HepG2 (cell line): Measurements from ENCODE around the gene LRRN4CL. TPM values are rescaled to one million over a fixed set of nuclear protein-coding genes. Genes with fewer than 3 reads are reported as not detected.

Source experiments
- ARNT ChIP-seq: fragments of 450-650 bp; IDR thresholded peaks from 2 replicates; pipeline ENCODE4 v1.6.1; 2017
- BRD4 ChIP-seq: sonication (generic); formaldehyde crosslinking; IDR thresholded peaks from 2 replicates; pipeline ENCODE4 v1.4.0; 2020; ENCODE audit warnings: missing genetic modification reagents
- CBX1 ChIP-seq: IDR thresholded peaks from one replicate; pipeline ENCODE4 v1.6.1; 2016; ENCODE audit warnings: antibody characterized with exemption, low read depth
- GABPB1 ChIP-seq: IDR thresholded peaks from 2 replicates; pipeline ENCODE4 v1.6.1; 2016; ENCODE audit warnings: mild to moderate bottlenecking, missing genetic modification reagents, moderate library complexity, missing compliant biosample characterization
- MEF2D ChIP-seq: sonication (generic); formaldehyde crosslinking; IDR thresholded peaks from 2 replicates; pipeline ENCODE4 v1.5.1; 2020; ENCODE audit warnings: mild to moderate bottlenecking, missing genetic modification reagents
- MXD4 ChIP-seq: IDR thresholded peaks from 2 replicates; pipeline ENCODE4 v1.6.1; 2016; ENCODE audit warnings: mild to moderate bottlenecking, missing biosample characterization, missing genetic modification reagents
- PHF20 ChIP-seq: sonication (generic); formaldehyde crosslinking; IDR thresholded peaks from 2 replicates; pipeline ENCODE4 v1.5.0; 2020; ENCODE audit warnings: mild to moderate bottlenecking, missing genetic modification reagents
- PPARG ChIP-seq: conservative IDR thresholded peaks from 2 replicates; pipeline ENCODE4 v1.6.1; 2016; ENCODE audit warnings: missing biosample characterization, missing genetic modification reagents
- RCOR2 ChIP-seq: IDR thresholded peaks from 2 replicates; pipeline ENCODE4 v1.6.1; 2016; ENCODE audit warnings: missing biosample characterization, missing genetic modification reagents
- RFX1 ChIP-seq: fragments of 450-650 bp; IDR thresholded peaks from 2 replicates; pipeline ENCODE4 v1.6.1; 2017
- THAP11 ChIP-seq: IDR thresholded peaks from 2 replicates; pipeline ENCODE4 v1.6.1; 2016; ENCODE audit warnings: missing biosample characterization, missing genetic modification reagents
- YY1 ChIP-seq: IDR thresholded peaks from 2 replicates; pipeline ENCODE4 v1.6.1; 2011; ENCODE audit warnings: low read length, low read depth, moderate library complexity, mild to moderate bottlenecking; ENCODE audit not compliant: insufficient read depth, insufficient replicate concordance
- ZNF143 ChIP-seq: sonication (generic); formaldehyde crosslinking; IDR thresholded peaks from 2 replicates; pipeline ENCODE4 v1.4.0; 2020; ENCODE audit warnings: missing genetic modification reagents
- ZNF850 ChIP-seq: sonication (generic); formaldehyde crosslinking; conservative IDR thresholded peaks from 2 replicates; pipeline ENCODE4 v1.9.0; 2021; ENCODE audit warnings: mild to moderate bottlenecking, missing genetic modification reagents
- ZSCAN31 ChIP-seq: sonication (generic); formaldehyde crosslinking; IDR thresholded peaks from 2 replicates; pipeline ENCODE4 v1.5.0; 2020; ENCODE audit warnings: low read depth, mild to moderate bottlenecking, missing genetic modification reagents
- polyA plus RNA-seq, 8 experiments: library from polyadenylated mRNA; depleted of rRNA in 3 of 8; stranded (reverse) in 7 of 8; unstranded in 1 of 8; fragments of >200 nt; fragmentation: Illumina TruSeq in 4 of 8; extraction: Trizol in 4 of 8; gene quantifications; 2 replicates each; pipeline versions ENCODE4 v1.2.1 to v1.2.3, GENCODE V29; 2011 to 2016; ENCODE audit warnings: low read depth in 4 of 8, missing spikeins in 1 of 8, mixed read lengths in 1 of 8; ENCODE audit not compliant: insufficient read depth in 1 of 8
- total RNA-seq, 5 experiments: library from RNA; depleted of rRNA; stranded (reverse); fragments of >200 nt; fragmentation: Illumina TruSeq; extraction: Trizol; gene quantifications; 2 replicates each; pipeline ENCODE4 v1.2.3, GENCODE V29; 2016; ENCODE audit warnings: low read depth in 1 of 5
- TF ChIP-seq, protein P1 (sequence below): sonication (generic); formaldehyde crosslinking; IDR thresholded peaks from 2 replicates; pipeline ENCODE4 v1.5.1; 2020; ENCODE audit warnings: missing genetic modification reagents, mild to moderate bottlenecking, borderline replicate concordance
- TF ChIP-seq, protein P2 (sequence below): sonication (generic); formaldehyde crosslinking; IDR thresholded peaks from 2 replicates; pipeline ENCODE4 v1.9.0; 2022; ENCODE audit warnings: low read depth, missing genetic modification reagents
- TF ChIP-seq, protein P3 (sequence below): sonication (generic); formaldehyde crosslinking; IDR thresholded peaks from 2 replicates; pipeline ENCODE4 v1.4.0; 2020; ENCODE audit warnings: mild to moderate bottlenecking, missing genetic modification reagents
- TF ChIP-seq, protein P4 (sequence below): sonication (generic); formaldehyde crosslinking; IDR thresholded peaks from 2 replicates; pipeline ENCODE4 v1.5.0; 2020; ENCODE audit warnings: missing genetic modification reagents
- TF ChIP-seq, protein P5 (sequence below): sonication (generic); formaldehyde crosslinking; IDR thresholded peaks from 2 replicates; pipeline ENCODE4 v1.5.1; 2020; ENCODE audit warnings: missing genetic modification reagents, mild to moderate bottlenecking, borderline replicate concordance
- TF ChIP-seq, protein P6 (sequence below): IDR thresholded peaks from 2 replicates; pipeline ENCODE4 v1.6.1; 2012; ENCODE audit warnings: inconsistent platforms

The LRRN4CL gene
- total and polyA plus RNA-seq, 2 of the 13 experiments (the other 11 are each of a cell fraction or from before 2014, with no cell fraction given): 0.11 TPM; not detected in 1

DNA sequence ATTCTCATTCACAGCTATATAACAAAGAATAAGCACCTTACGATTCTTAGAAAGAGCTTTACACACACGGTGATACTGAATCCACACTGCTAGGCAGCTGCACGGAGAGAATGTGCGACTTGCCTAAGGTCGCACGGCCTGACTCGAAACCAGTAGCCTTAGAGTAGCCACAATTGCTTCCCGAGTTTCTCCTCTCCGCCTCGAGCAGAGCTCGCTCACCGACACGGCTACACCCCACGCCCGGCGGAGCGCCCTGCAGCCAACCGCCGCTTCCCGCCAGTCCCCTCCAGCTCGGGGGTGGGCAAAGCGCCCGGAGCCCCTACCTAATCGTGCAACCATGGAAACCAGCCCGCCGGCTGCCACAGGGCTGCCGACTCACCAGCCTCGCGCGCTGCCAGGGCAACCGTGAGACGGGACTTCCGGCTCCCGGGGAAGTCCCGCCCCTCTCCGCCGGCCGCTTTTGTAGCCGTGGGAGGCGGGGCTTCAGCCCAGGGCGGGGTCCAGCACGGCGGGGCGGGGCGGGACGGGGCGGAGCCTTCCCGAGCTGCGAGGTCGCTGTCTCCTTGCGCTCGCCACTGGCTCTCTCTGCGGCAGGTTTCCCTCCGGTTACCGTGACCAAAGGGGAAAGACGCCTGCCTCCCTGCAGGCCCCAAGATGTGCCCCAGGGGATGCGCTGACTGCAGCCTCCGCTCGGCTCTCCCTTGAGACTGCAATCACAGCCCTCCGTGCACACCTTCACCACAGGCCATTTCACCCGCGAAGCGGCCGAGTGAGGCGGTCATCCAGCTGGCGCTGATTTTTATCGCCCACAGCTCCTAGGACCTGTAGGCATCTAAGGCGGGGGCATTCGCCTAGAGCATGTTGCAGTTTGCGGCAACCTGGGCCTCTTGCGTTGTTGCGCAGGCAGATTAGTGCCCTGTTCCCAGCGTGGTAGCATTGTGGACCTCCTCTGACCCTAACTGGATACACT is 16.8 kb upstream of the LRRN4CL start (continued):
- TF ChIP-seq, protein P1, sequence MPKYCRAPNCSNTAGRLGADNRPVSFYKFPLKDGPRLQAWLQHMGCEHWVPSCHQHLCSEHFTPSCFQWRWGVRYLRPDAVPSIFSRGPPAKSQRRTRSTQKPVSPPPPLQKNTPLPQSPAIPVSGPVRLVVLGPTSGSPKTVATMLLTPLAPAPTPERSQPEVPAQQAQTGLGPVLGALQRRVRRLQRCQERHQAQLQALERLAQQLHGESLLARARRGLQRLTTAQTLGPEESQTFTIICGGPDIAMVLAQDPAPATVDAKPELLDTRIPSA (CRISPR knock-in tag): no peak
- TF ChIP-seq ZNF143 (CRISPR knock-in tag): no peak
- TF ChIP-seq, protein P2, sequence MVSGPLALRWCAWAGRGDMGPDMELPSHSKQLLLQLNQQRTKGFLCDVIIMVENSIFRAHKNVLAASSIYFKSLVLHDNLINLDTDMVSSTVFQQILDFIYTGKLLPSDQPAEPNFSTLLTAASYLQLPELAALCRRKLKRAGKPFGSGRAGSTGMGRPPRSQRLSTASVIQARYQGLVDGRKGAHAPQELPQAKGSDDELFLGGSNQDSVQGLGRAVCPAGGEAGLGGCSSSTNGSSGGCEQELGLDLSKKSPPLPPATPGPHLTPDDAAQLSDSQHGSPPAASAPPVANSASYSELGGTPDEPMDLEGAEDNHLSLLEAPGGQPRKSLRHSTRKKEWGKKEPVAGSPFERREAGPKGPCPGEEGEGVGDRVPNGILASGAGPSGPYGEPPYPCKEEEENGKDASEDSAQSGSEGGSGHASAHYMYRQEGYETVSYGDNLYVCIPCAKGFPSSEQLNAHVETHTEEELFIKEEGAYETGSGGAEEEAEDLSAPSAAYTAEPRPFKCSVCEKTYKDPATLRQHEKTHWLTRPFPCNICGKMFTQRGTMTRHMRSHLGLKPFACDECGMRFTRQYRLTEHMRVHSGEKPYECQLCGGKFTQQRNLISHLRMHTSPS (CRISPR knock-in tag): no peak
- TF ChIP-seq, protein P3, sequence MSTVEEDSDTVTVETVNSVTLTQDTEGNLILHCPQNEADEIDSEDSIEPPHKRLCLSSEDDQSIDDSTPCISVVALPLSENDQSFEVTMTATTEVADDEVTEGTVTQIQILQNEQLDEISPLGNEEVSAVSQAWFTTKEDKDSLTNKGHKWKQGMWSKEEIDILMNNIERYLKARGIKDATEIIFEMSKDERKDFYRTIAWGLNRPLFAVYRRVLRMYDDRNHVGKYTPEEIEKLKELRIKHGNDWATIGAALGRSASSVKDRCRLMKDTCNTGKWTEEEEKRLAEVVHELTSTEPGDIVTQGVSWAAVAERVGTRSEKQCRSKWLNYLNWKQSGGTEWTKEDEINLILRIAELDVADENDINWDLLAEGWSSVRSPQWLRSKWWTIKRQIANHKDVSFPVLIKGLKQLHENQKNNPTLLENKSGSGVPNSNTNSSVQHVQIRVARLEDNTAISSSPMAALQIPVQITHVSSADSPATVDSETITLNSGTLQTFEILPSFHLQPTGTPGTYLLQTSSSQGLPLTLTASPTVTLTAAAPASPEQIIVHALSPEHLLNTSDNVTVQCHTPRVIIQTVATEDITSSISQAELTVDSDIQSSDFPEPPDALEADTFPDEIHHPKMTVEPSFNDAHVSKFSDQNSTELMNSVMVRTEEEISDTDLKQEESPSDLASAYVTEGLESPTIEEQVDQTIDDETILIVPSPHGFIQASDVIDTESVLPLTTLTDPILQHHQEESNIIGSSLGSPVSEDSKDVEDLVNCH (CRISPR knock-in tag): no peak
- no peak for TF ChIP-seq RCOR2
- TF ChIP-seq ARNT: no peak
- TF ChIP-seq GABPB1 (CRISPR knock-in tag): peak; percentile 93
- TF ChIP-seq BRD4 (CRISPR knock-in tag): no peak
- TF ChIP-seq PHF20 (CRISPR knock-in tag): peak; percentile 39; the same call in 1 of the 2 replicates
- peak; percentile 32 for TF ChIP-seq YY1
- TF ChIP-seq, protein P4, sequence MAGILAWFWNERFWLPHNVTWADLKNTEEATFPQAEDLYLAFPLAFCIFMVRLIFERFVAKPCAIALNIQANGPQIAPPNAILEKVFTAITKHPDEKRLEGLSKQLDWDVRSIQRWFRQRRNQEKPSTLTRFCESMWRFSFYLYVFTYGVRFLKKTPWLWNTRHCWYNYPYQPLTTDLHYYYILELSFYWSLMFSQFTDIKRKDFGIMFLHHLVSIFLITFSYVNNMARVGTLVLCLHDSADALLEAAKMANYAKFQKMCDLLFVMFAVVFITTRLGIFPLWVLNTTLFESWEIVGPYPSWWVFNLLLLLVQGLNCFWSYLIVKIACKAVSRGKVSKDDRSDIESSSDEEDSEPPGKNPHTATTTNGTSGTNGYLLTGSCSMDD: no peak
- TF ChIP-seq MXD4 (CRISPR knock-in tag): peak; percentile 63; the same call in 1 of the 2 replicates
- TF ChIP-seq PPARG (CRISPR knock-in tag): no peak
- 0 out of 2 replicates have a peak, but pooled peaks have one; percentile 46 for TF ChIP-seq ZSCAN31 (CRISPR knock-in tag)
- TF ChIP-seq ZNF850 (CRISPR knock-in tag): no peak
- TF ChIP-seq, protein P5, sequence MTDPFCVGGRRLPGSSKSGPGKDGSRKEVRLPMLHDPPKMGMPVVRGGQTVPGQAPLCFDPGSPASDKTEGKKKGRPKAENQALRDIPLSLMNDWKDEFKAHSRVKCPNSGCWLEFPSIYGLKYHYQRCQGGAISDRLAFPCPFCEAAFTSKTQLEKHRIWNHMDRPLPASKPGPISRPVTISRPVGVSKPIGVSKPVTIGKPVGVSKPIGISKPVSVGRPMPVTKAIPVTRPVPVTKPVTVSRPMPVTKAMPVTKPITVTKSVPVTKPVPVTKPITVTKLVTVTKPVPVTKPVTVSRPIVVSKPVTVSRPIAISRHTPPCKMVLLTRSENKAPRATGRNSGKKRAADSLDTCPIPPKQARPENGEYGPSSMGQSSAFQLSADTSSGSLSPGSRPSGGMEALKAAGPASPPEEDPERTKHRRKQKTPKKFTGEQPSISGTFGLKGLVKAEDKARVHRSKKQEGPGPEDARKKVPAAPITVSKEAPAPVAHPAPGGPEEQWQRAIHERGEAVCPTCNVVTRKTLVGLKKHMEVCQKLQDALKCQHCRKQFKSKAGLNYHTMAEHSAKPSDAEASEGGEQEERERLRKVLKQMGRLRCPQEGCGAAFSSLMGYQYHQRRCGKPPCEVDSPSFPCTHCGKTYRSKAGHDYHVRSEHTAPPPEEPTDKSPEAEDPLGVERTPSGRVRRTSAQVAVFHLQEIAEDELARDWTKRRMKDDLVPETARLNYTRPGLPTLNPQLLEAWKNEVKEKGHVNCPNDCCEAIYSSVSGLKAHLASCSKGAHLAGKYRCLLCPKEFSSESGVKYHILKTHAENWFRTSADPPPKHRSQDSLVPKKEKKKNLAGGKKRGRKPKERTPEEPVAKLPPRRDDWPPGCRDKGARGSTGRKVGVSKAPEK: peak; percentile 59; the same call in 1 of the 2 replicates
- 0 out of 2 replicates have a peak, but pooled peaks have one; percentile 64 for TF ChIP-seq MEF2D (CRISPR knock-in tag)
- TF ChIP-seq, protein P6, sequence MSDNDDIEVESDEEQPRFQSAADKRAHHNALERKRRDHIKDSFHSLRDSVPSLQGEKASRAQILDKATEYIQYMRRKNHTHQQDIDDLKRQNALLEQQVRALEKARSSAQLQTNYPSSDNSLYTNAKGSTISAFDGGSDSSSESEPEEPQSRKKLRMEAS: peak; percentile 48; the same call in 1 of the 2 replicates
- no peak for TF ChIP-seq CBX1
- TF ChIP-seq RFX1: peak; percentile 90
- TF ChIP-seq THAP11 (CRISPR knock-in tag): peak; percentile 69
